Activated naive CD4-positive, alpha-beta T cell treated with anti-CD3 and anti-CD28 coated beads, Interleukin-2, amount 50 U/mL, for 16 hours (primary cell): ENCODE measurements around the gene OGFRL1.

Experiments used
- DNase-seq: peaks from one replicate; pipeline ENCODE4 v3.0.0-alpha.2; 2020

OGFRL1 gene

GRCh38 chr6:71287926-71288227 lies 734 bp upstream of the OGFRL1 start:
- DNase-seq, result no peak

GRCh38 chr6:71289039-71289801 lies 609 bp downstream of the OGFRL1 start:
- DNase-seq, result peak; percentile 18

GRCh38 chr6:71289802-71290175 lies 1.2 kb downstream of the OGFRL1 start:
- no peak for DNase-seq

- DNase-seq, result no peak
Measured at GRCh38 chr6:71290611-71291010, 2.0 kb downstream of the OGFRL1 start.

GRCh38 chr6:71292001-71292400 lies 3.4 kb downstream of the OGFRL1 start:
- no peak for DNase-seq

- no peak for DNase-seq
Measured at GRCh38 chr6:71294121-71294523, 5.5 kb downstream of the OGFRL1 start.

- DNase-seq, result no peak
Measured at GRCh38 chr6:71298459-71298858, 9.8 kb downstream of the OGFRL1 start.

GRCh38 chr6:71299541-71300470 lies 11.2 kb downstream of the OGFRL1 start:
- DNase-seq, result no peak

GRCh38 chr6:71300561-71301168 lies 12.1 kb downstream of the OGFRL1 start:
- DNase-seq, result no peak

GRCh38 chr6:71301546-71301945 lies 12.9 kb downstream of the OGFRL1 start:
- no peak for DNase-seq

- DNase-seq, result no peak
Measured at GRCh38 chr6:71309656-71310055, 21.0 kb downstream of the OGFRL1 start.

- no peak for DNase-seq
Measured at GRCh38 chr6:71310261-71310660, 21.6 kb downstream of the OGFRL1 start.

- no peak for DNase-seq
Measured at GRCh38 chr6:71312089-71312488, 23.5 kb downstream of the OGFRL1 start.

- no peak for DNase-seq
Measured at GRCh38 chr6:71317441-71317840, 28.8 kb downstream of the OGFRL1 start.

GRCh38 chr6:71320041-71320440 lies 31.4 kb downstream of the OGFRL1 start:
- no peak for DNase-seq

- no peak for DNase-seq
Measured at GRCh38 chr6:71321314-71321713, 32.7 kb downstream of the OGFRL1 start.

- no peak for DNase-seq
Measured at GRCh38 chr6:71324194-71324785, 35.7 kb downstream of the OGFRL1 start.

GRCh38 chr6:71326611-71327010 lies 38.0 kb downstream of the OGFRL1 start:
- DNase-seq, result no peak

- DNase-seq, result no peak
Measured at GRCh38 chr6:71330501-71330900, 41.9 kb downstream of the OGFRL1 start.

GRCh38 chr6:71332012-71332411 lies 43.4 kb downstream of the OGFRL1 start:
- no peak for DNase-seq

GRCh38 chr6:71333050-71333449 lies 44.4 kb downstream of the OGFRL1 start:
- no peak for DNase-seq

GRCh38 chr6:71333697-71334096 lies 45.1 kb downstream of the OGFRL1 start:
- DNase-seq, result no peak

- no peak for DNase-seq
Measured at GRCh38 chr6:71334768-71335167, 46.2 kb downstream of the OGFRL1 start.
